Middle frontal gyrus (tissue), 1 donor: Measurements from ENCODE around the gene LNX2.

Source experiments
- DNase-seq: peaks from one replicate; pipeline ENCODE4 v3.0.0-alpha.2; 2015; ENCODE audit warnings: low spot score; ENCODE audit errors: extremely low spot score

Gene LNX2

GRCh38 chr13:27505792-27506191 is 114.5 kb downstream of the LNX2 start:
- DNase-seq, result no peak

DNA sequence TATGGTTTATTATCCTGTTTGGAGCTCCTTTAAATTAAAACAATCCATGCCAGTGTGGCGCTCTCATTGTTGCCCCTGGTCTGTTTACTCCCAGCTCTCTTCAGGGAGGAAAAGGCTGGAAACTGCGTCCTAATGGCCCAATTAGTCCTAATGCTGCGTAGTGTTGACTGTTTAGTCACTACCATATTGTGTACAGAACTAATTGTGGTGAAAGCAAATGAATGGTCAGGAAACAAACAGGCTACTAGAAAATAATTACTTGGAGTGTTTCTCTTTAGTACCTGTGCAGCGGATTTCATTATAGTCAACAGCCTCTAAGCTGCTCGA is 115.5 kb downstream of the LNX2 start:
- DNase-seq, result no peak

DNA sequence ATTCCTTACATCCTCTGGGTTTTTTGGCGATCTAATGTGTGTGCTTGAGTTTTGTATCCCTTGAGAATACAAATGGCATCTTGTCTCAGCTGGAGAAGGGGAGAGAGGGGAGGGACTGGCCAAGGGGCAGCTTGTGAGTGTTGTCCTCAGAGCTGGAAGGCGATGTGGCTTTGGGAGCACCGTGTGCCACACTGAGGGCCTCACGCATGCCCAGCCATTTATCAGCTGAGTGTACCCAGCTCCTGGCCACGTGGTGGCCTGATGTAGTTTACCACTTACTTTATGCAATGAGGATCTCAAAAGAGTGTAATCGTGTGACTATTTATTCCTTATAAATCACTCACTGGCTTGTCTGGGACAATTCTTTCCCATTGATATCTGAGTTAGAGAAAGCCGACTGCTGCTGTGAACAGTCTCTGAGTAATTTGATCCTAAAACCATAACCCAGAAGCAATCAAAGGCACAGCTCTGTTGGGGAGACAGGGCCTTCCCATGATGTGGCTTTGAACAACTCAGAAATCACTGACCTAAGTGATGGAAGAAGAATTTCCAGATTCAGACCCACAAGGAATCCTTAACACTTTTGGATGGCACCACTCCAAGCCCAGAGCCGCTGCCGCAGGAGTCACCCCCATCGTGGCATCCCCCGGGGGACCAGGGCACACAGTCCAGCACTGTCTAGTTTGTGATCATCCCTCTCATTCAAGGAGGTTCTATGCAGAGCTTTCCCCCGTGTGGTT is 116.0 kb downstream of the LNX2 start:
- no peak for DNase-seq

GRCh38 chr13:27500806-27501534 is 119.4 kb downstream of the LNX2 start:
- DNase-seq, result no peak

- no peak for DNase-seq
Measured at GRCh38 chr13:27497563-27498230, 122.6 kb downstream of the LNX2 start.

- no peak for DNase-seq
Measured at GRCh38 chr13:27496536-27497273, 123.6 kb downstream of the LNX2 start.

DNA sequence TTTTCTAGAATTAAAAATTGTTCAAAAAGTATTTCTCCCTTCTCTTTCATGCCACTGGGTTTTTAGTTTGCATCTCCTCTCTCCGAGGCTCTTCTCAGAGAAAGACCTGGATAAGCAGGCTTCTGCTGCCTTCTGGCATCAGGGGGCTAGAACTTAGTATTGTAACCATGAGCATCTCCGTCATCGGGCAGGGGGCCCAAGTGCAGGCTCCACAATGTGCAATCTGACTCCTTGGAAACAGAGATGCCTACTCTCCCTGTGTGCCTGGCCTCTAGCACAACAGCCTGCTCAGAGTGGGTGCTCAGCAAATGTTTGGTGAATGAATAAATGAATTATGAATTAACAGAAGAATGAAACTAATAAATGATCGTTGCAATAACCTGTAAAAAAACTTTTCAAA is 124.3 kb downstream of the LNX2 start:
- no peak for DNase-seq
